GM19351 (cell line): ENCODE measurements around the gene DIP2A.
"Not testable (repeated sequence)": the region's sequence is repeated elsewhere in the genome, so short reads cannot be mapped to it uniquely, and the experiment has no call there.

ENCODE experiments used
- ATAC-seq: cut with Tn5 transposase; IDR thresholded peaks from one replicate; pipeline ENCODE4 v1.9.1; 2021; ENCODE audit warnings: mild to moderate bottlenecking, moderate library complexity; ENCODE audit not compliant: unreplicated experiment

The DIP2A gene

GRCh38 chr21:46516068-46516467 lies 57.4 kb downstream of the DIP2A start:
- ATAC-seq: no peak

- no peak for ATAC-seq
Measured at GRCh38 chr21:46517361-46517760, 58.7 kb downstream of the DIP2A start.

DNA sequence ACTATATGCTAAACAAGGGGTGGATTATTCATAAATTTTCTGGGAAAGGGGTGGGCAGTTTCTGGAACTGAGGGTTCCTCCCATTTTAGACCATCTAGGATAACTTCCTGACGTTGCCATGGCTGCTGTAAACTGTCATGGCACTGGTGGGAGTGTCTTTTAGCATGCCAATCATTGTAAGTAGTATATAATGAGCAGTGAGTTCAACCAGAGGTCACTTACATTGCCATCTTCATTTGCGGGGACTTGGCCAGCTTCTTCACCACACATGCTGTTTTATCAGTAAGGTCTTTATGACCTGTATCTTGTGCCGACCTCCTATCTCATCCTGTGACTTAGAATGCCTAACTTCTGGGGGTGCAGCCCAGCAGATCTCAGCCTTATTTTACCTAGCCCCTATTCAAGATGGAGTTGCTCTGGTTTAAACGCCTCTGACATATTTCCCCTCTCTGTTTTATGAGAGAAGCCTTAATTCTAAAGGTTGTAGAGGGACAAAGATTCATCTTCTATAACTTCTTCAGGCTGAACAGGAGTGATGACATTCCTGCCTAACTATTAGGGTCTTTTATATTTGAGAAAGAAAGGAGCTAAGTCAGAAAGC lies 60.4 kb downstream of the DIP2A start:
- no peak for ATAC-seq

DNA sequence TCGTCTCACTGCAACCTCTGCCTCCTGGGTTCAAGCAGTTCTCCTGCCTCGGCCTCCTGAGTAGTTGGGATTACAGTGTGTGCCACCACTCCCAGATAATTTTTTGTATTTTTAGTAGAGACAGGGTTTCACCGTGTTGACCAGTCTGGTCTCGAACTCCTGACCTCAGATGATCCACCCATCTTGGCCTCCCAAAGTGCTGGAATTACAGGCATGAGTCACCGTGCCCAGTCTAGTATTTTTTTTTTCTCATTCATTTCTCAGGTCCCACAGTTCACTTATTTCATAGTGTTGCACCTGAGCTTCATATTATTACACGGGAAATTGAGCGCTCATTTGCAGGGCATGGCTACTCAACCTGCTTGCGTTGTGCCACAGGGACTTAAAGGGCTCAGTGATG lies 68.7 kb downstream of the DIP2A start:
- not testable (repeated sequence) for ATAC-seq

GRCh38 chr21:46527801-46528200 lies 69.1 kb downstream of the DIP2A start:
- ATAC-seq: no peak

- ATAC-seq: no peak
Measured at GRCh38 chr21:46532080-46532479, 73.4 kb downstream of the DIP2A start.

GRCh38 chr21:46537026-46537425 lies 78.3 kb downstream of the DIP2A start:
- ATAC-seq: no peak

- ATAC-seq: no peak
Measured at GRCh38 chr21:46538262-46538661, 79.6 kb downstream of the DIP2A start.

DNA sequence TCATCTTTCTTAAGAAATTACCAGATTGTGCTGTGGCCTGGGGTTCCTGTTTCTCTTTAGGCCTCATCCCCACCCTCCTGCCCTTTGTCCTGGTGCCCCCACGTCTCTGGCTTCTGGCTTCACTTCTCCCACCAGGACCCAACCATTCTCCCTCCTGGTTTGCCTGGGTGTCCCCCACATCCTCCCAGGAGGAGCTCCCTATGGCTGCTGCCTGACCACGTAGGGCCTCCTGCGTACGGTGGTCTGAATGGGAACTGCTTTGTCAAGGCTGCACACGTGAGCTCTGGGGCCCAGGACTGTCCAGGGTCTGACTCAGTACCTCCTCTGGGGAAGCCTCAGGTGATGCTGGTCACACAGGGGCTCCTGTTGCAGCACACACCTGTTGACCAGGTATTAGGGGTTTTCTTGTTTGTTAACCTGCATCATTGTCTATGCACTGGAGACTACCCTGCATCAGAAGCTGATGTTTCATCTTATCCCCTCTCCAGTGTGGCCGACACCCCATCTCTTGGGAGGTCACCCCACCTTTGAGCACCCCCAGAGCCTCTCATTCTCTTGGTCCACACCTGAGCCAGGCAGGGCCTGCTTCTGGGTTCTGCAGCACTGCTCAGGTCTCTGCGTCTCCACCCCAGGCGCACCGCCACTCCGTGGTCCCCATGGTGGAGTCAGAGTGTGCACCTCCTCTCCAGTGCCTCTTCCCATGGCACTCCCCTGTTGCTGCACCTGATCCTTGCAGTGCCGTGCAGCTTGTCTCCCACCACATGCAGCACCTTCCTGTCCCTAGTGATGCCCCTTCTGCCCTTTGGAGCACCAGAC lies 80.4 kb downstream of the DIP2A start:
- ATAC-seq: no peak

DNA sequence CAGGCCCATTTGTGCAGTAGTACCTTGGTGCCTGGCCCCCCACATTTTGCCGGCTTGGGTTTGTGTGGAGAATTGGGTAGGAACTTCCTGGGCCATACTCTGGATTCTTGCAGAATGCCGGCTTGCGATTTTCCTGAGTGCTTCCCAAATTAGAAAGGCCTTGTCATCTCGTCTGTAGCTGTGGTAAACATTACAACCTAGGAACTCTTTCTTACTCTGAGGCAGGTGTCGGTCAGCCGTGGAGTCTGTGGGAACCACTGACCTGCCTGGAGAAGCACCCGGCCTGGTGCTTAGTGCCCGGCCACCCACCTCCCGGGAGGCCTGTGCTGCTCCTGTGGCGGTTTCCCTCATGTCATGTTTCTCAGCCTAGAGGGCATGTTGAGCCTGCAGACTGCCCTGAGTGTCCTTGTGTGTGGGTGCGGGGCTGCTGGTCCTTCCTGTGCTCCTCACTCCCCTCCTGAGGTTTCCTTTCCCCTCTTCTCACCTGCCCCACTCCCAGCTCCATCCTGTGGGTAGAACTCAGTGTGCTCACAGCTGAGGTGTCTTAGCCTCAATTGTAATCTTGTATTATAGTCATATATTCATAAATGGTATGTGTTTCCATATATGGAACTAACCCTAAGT lies 81.5 kb downstream of the DIP2A start:
- ATAC-seq: no peak

GRCh38 chr21:46542588-46543124 lies 84.0 kb downstream of the DIP2A start:
- no peak for ATAC-seq

- no peak for ATAC-seq
Measured at GRCh38 chr21:46543306-46543705, 84.6 kb downstream of the DIP2A start.

DNA sequence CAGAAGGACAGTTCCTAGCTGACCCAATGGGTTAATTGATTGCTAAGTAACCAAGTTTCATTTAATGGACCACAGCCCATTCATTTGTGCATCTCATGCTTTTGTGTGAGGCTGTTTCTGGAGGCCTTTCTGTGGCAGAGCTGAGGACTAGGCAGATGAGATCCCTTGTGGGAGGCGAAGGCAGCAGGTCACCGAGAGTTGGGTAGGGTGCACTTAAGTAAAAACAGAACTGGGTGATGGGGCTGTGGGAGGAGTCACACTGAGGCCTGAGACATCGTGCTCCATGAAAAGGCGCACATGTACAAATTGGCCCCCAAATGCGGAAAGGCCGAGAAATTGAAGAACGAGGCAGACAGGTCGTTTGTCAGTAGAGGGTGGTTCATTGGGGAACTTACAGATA lies 85.3 kb downstream of the DIP2A start:
- no peak for ATAC-seq

GRCh38 chr21:46544824-46545223 lies 86.1 kb downstream of the DIP2A start:
- ATAC-seq: no peak

- no peak for ATAC-seq
Measured at GRCh38 chr21:46545363-46545762, 86.7 kb downstream of the DIP2A start.

GRCh38 chr21:46545911-46546310 lies 87.2 kb downstream of the DIP2A start:
- ATAC-seq: no peak

DNA sequence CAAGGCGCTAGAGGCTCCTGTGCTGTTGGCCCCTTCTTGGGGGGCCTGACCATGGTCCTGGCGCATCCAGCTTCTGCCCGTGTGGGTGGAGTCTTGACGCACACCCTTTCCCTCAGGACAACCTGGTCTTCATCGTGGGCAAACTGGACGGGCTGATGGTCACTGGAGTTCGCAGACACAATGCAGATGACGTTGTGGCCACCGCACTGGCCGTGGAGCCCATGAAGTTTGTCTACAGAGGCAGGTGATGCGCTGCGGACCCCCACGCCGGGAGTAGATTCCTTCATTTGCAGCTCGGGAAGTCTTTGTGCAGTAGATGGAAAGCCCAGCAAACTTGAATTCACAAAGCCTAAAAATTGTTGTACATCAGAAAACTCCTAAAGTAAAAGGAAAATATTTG lies 88.1 kb downstream of the DIP2A start:
- ATAC-seq: no peak

DNA sequence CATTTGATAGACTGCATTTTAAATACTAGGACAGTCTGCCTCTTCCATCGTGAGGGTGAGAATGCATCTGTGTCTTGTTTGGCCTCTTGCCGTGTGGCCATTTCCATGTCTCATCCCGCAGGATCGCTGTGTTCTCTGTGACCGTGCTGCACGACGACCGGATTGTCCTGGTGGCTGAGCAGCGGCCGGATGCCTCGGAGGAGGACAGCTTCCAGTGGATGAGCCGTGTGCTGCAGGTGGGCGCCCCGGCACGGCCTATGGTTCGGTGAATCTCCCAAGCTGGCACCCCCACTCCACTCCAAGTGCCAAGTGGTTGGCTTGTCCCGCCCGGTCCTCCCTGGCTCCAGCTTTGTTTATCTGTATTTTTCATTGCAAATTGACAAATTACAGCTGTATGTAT lies 91.0 kb downstream of the DIP2A start:
- ATAC-seq: no peak

DNA sequence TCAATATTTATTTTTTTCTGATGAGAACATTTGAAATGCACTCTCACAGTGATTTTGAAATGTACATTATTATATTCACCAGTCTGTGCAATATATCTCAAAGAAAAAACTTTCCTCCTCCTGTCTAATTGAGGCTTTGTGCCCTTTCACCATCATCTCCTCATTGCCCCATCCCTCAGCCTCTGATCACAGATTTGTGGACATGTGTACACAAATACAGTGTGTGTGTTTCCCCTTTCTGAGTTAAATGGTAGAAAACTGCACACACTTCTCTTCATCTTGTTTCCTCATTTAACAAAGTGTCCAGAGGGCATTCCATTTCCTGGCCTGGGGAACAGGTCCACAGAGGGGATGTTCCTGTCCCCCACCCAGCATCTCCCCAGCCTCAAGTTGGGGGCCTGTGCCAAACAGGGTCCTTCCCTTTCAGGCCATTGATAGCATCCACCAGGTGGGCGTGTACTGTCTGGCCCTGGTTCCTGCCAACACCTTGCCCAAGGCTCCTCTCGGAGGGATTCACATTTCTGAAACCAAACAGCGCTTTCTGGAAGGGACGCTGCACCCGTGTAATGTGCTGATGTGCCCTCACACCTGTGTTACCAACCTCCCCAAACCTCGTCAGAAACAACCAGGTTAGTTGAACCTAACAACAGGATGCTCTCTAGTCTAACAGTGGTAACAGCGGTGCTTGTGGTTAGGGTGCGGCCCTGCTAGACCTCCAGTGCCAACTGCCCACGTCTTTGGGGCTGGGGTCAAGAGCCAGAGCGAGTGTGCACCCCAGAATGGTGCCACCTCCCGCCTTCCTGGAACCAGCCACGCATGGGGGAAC lies 91.6 kb downstream of the DIP2A start:
- no peak for ATAC-seq

DNA sequence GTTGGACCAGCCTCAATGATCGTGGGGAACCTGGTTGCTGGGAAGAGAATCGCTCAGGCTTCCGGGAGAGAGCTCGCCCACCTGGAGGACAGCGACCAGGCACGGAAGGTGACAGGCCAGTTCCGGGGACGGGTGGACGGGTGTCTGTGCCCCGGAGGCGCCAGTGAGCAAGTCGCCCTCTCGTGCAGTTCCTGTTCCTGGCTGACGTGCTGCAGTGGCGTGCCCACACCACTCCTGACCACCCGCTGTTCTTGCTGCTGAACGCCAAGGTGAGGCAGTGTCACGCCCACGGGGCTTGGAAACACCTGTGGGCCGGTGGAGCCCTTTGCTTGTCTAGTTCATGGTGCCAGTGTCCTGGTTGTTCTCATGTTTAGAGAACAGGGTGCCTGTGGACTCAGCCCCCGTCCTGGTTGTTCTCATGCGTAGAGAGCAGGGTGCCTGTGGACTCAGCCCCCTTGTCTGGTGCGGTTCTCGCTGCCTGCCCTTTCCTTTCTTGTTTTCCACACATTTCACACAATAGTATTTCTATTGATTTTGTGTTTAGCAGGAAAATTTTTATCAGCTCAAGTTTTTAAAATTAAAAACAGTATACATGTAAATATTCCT lies 93.0 kb downstream of the DIP2A start:
- ATAC-seq: no peak

GRCh38 chr21:46552274-46552673 lies 93.6 kb downstream of the DIP2A start:
- ATAC-seq: no peak
